HUES6 (cell line): ENCODE results near the gene C19orf12.

Experiments used
- H3K27ac ChIP-seq: 2 replicates; pipeline ENCODE4 v1.7.0; 2013; ENCODE audit warnings: low read depth, mild to moderate bottlenecking, low read length, inconsistent platforms
- H3K27me3 ChIP-seq: 2 replicates; pipeline ENCODE4 v1.6.1; 2013; ENCODE audit warnings: low read length; ENCODE audit not compliant: control insufficient read depth, insufficient read depth
- H3K36me3 ChIP-seq: 2 replicates; pipeline ENCODE4 v1.6.1; 2013; ENCODE audit warnings: low read length; ENCODE audit not compliant: control insufficient read depth, insufficient read depth
- H3K4me1 ChIP-seq: 2 replicates; pipeline ENCODE4 v1.6.1; 2013; ENCODE audit warnings: low read length; ENCODE audit not compliant: control insufficient read depth, insufficient read depth
- H3K4me3 ChIP-seq: 2 replicates; pipeline ENCODE4 v1.5.1; 2013; ENCODE audit warnings: low read depth, low read length
- H3K9ac ChIP-seq: one replicate; pipeline ENCODE4 v1.6.1; 2013; ENCODE audit warnings: mild to moderate bottlenecking, low read length
- H3K9me3 ChIP-seq: 2 replicates; pipeline ENCODE4 v1.6.1; 2013; ENCODE audit warnings: low read depth, low read length; ENCODE audit not compliant: control insufficient read depth, insufficient read depth

The C19orf12 gene

DNA sequence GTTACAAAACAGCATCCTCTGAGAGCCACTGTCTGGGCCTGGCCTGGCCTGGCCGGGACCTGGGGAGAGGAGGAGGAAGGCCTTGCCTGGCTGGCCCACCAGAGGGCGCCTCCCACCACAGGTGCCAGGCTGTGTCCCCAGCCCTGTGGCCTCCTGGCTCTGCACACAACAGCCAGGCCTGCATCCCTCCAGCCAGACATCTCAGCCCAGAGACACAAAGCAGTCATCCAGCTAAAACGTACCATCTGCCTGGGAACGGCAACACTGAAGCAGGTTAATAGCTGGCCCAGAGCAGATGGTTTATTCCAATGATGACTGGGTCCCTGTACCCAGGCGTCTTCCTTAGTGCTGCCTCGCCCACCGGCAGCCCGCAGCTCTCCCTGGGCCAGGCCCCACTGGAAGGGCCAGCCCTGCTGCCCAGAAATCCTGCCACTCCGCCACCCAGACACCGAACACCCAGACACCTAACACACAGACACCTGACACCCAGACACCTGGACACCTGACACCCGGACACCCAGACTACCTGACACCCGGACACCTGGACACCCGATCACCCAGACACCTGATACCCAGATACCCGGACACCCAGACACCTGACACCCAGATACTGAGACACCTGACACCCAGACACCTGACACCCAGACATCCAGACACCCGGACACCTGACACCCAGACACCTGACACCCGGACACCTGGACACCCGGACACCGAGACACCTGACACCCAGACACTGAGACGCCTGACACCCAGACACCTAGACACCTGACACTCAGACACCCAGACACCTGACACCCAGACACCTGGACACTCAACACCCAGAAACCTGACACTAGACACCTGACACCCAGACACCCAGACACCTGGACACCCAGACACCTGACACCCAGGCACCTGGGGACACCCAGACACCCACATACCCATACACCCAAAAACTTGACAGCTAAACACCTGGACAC, 20.1 kb downstream of the C19orf12 start:
- Histone ChIP-seq H3K9me3 (peaks cover 8% of the 10 kb centered on the region), H3K36me3 (no peaks in the 10 kb centered on the region), H3K27me3 (no peaks in the 10 kb centered on the region), H3K9ac (no peak overlapping the region), H3K27ac (no peak overlapping the region), H3K4me3 (no peak overlapping the region), H3K4me1 (no peaks in the 10 kb centered on the region)

DNA sequence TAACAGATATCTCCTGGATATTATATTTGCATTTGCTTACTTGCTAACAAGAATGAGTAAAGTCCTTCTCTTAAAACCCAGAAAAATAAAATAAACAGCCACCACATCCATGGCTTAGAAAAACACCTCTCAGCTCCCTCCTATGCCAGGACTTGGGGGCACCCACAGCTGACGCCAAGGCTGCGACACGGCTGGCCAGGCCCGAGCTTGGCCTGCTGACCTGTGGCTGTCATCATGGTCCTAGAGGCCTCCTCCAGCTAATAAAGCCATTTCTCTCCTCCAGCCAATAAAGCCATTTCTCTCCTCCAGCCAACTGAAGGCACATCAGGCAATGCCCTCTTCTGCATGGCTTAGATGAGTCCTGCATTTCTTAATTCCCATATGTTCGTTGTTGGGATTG, 20.9 kb downstream of the C19orf12 start:
- Histone ChIP-seq H3K27ac (no peak overlapping the region), H3K4me3 (no peak overlapping the region)

DNA sequence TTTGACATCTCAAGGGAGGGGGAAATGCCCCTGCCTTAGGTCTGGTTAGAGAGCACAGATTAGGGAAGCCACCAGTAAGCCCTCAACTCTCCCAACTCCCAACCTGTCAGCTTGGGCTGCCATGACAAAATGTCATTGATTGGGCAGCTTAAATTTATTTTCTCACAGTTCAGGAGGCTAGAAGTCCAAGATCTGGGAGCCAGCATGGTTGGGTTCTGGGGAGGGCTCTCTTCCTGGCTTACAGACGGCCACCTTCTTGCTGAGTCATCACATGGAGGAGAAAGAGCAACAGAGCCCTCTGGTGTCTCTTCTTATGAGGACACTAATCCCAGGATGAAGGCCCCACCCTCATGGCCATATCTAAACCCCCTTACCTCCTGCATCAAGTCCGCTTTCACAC, 24.2 kb downstream of the C19orf12 start:
- no peaks in the 10 kb centered on the region for H3K27me3 ChIP-seq
- H3K27ac ChIP-seq, result 0 out of 2 replicates have a peak overlapping the region, but pooled peaks have one; percentile 27
- H3K9ac ChIP-seq, result no peak overlapping the region
- peaks cover 25% of the 10 kb centered on the region for H3K9me3 ChIP-seq
- H3K4me3 ChIP-seq, result no peak overlapping the region
- H3K36me3 ChIP-seq, result no peaks in the 10 kb centered on the region
- H3K4me1 ChIP-seq, result no peaks in the 10 kb centered on the region

More for the DNA sequence above, 20.9 kb downstream of the C19orf12 start:
- peaks cover 8% of the 10 kb centered on the region for H3K9me3 ChIP-seq
- no peaks in the 10 kb centered on the region for H3K36me3 ChIP-seq
- no peak overlapping the region for H3K9ac ChIP-seq
- H3K27me3 ChIP-seq, result no peaks in the 10 kb centered on the region
- H3K4me1 ChIP-seq, result no peaks in the 10 kb centered on the region

DNA sequence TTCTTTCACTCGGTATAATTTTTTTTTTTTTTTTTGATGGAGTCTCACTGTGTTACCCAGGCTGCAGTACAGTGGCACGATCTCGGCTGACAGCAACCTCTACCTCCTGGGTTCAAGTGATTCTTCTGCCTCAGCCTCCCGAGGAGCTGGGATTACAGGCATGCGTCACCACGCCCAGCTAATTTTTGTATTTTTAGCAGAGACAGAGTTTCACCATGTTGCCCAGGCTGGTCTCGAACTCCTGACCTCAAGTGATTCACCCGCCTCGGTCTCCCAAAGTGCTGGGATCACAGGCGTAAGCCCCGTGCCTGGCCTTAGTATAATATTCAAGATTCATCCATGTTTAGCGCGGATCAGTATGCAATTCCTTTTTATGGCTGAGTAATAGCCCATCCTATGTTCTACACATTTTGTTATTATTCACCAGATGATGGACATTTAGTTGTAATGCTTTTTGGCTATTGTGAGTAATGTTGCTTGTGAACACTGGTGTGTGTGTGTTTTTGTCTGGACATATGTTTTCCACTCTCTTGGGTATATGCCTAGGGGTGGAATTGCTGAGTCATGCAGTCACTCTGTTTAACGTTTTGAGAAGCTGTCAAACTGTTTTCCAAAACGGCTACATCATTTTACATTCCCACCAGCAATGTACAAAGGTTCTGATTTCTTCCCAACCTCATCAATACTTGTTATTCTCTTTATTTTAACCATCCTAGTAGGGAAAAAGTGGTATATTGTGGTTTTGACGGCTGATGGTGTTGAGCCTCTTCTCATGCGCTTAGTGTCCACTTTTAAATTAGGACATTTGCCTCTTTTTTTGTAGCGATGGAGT, 26.9 kb downstream of the C19orf12 start:
- no peaks in the 10 kb centered on the region for H3K4me1 ChIP-seq
- no peak overlapping the region for H3K9ac ChIP-seq
- no peak overlapping the region for H3K27ac ChIP-seq
- H3K27me3 ChIP-seq, result no peaks in the 10 kb centered on the region
- H3K9me3 ChIP-seq, result peaks cover 23% of the 10 kb centered on the region
- no peak overlapping the region for H3K4me3 ChIP-seq
- no peaks in the 10 kb centered on the region for H3K36me3 ChIP-seq

DNA sequence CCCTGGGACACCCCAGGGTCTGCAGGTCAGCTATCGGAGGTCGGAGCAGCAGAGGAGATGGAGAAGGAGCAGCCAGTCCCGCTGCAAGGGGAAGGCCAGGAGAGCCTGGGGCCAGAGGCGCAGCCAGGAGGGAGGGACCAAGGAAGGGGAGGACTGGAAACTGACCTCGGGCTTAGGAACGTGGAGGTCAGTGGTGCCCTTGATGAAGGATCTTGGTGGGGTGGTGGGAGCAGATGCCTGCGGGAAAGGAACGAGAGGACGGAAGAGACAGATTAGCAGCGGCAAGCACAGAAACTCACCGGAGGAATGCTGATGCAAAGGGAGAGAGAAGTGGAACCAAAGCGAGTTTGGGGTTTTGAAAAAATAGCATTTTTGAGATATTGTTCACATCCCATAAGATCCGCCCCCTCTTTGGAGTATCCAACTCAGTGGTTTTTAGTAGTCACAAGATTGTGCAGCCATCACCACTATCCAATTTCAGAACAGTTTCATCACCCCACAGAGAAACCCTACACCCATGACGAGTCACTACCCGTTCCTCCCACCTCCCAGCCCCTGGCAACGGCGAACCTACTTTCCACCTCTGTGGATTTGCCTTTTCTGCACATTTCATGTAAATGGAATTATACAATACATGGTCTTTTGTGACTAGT, 27.7 kb downstream of the C19orf12 start:
- H3K4me3 ChIP-seq, result no peak overlapping the region

DNA sequence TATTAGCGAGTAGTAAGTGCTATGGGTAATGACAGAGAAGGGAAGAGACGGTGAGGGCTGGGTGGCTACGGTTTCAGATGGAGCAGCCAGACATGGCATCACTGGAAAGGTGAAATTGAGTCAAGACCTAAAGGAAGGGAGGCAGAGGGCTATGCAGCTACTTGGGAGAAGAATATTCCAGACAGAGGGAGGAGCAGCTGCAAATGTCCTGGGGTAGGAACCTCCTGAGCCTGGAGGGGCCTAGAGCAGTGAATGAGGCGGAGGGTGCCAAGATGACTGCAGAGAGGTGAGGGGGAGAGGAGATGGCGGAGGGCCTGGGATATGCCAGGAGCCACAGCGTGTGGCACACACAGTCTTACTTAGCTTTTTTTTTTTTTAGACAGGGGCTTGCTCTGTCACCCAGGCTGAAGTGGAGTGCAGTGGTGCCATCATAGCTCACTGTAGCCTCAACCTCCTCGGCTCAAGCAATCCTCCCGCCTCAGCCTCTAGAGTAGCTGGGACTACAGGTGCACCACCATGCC, 28.7 kb downstream of the C19orf12 start:
- H3K9me3 ChIP-seq, result peaks cover 23% of the 10 kb centered on the region
- H3K4me1 ChIP-seq, result peaks cover 4% of the 10 kb centered on the region; the same call in 1 of the 2 replicates
- H3K36me3 ChIP-seq, result no peaks in the 10 kb centered on the region
- no peaks in the 10 kb centered on the region for H3K27me3 ChIP-seq
- no peak overlapping the region for H3K4me3 ChIP-seq
- H3K9ac ChIP-seq, result no peak overlapping the region
- no peak overlapping the region for H3K27ac ChIP-seq

More for the DNA sequence above, 27.7 kb downstream of the C19orf12 start:
- Histone ChIP-seq H3K27me3 (no peaks in the 10 kb centered on the region), H3K4me1 (peaks cover 4% of the 10 kb centered on the region; the same call in 1 of the 2 replicates), H3K36me3 (no peaks in the 10 kb centered on the region), H3K9ac (no peak overlapping the region), H3K9me3 (peaks cover 23% of the 10 kb centered on the region), H3K27ac (no peak overlapping the region)

DNA sequence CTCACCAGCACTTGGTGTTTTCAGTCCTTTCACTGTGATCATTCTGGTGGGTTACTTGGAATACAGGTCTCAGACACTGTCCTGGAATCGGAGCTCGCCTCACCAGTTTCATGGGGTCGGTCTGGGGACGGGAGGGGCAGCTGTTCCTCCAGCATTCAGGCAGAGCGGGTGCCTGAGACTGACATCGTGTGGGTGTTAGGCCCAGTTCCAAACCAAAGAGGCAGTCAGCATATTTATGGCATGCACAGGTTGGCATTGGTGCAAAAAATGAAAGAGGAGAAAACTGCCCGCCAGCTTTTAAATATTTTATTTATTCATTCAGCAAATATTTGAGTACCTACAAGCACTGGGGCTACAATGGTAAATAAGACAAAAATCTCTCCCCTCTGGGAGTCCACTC, 29.7 kb downstream of the C19orf12 start:
- Histone ChIP-seq H3K36me3 (no peaks in the 10 kb centered on the region), H3K27ac (no peak overlapping the region), H3K27me3 (no peaks in the 10 kb centered on the region), H3K4me1 (peaks cover 4% of the 10 kb centered on the region; the same call in 1 of the 2 replicates), H3K9ac (no peak overlapping the region), H3K9me3 (peaks cover 18% of the 10 kb centered on the region), H3K4me3 (no peak overlapping the region)

DNA sequence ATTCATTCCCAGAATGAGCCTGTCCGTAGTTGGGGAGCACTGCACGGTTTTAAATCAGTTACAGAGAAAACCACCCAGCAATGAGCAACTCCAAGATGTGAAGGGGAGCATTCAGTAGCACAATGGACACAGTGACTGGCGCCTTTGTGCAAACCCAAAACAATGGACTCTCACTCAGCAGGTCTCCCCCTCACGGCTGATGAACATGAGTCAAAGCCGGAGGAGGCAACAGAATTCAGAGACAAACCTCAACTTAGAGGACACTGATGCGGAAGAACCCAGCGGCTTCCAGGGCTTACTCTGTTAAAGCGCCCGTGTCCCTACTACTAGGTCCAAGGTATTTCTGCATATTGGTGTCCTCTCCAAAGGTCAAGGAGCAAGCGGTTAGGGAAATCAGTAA, 32.1 kb downstream of the C19orf12 start:
- peaks cover 8% of the 10 kb centered on the region for H3K9me3 ChIP-seq
- H3K27me3 ChIP-seq, result no peaks in the 10 kb centered on the region
- H3K4me3 ChIP-seq, result no peak overlapping the region
- peaks cover 4% of the 10 kb centered on the region; the same call in 1 of the 2 replicates for H3K4me1 ChIP-seq
- no peaks in the 10 kb centered on the region for H3K36me3 ChIP-seq
- no peak overlapping the region for H3K27ac ChIP-seq
- H3K9ac ChIP-seq, result no peak overlapping the region

DNA sequence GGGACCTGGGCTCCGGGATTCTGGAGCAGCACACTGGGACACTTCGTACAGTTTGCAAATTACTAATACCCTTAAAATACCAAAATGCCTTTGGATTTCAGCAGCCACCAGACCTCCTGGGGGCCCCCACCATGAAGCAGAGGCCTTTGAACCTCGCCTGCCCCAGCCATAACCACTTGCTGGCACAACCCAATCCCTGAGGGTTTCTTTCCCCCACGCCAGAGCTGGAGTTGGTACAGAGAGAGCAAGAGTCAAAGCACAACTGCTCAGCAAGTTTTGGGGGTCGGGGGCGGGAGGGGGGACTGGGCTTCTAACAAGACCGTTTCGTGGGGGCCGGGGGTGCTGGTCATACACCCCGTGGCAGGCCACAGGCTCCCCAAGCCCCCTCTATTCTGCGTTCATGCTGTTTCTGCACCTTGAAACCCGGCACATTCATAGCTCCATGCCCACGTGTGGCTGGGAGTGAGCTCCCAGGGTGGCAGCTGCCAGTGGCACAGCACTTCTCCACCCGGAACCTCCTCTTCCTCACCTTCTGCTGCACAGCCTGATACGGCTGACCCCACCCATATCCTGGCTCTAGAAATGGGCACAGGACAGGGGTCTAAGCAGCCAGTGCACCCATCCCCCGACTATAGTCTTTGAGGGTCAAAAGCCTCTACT, 32.7 kb downstream of the C19orf12 start:
- Histone ChIP-seq H3K9me3 (peaks cover 2% of the 10 kb centered on the region; the same call in 1 of the 2 replicates), H3K27me3 (no peaks in the 10 kb centered on the region), H3K4me3 (no peak overlapping the region), H3K9ac (no peak overlapping the region), H3K4me1 (peaks cover 4% of the 10 kb centered on the region; the same call in 1 of the 2 replicates), H3K27ac (no peak overlapping the region), H3K36me3 (no peaks in the 10 kb centered on the region)
